Left lobe of liver (tissue), 2 donors: ENCODE measurements around the gene FSIP1. TPM values are rescaled to one million over a fixed set of nuclear protein-coding genes. Genes with fewer than 3 reads are reported as not detected.
A peak's percentile ranks its signal among the peaks of the same experiment; 100 is the strongest.

Source experiments
- ATAC-seq: fragments of 200-7000 bp; cut with Tn5 transposase; one replicate; pipeline ENCODE4 v1.9.1; 2020; ENCODE audit warnings: mild to moderate bottlenecking, moderate library complexity
- DNase-seq: peaks from one replicate; pipeline ENCODE4 v3.0.0-alpha.2; 2020; ENCODE audit warnings: low spot score
- total RNA-seq: library from RNA; stranded (reverse); gene quantifications from one replicate; pipeline ENCODE4 v1.2.1, GENCODE V29; 2021
- donor health status: DM: no; HTN: no; CAD: no; lungs with moderate emphysema.
- donor health status: DM: no; HTN: yes; CAD: no.

FSIP1 gene
- total RNA-seq, 1 donor from 2014 or later, result not detected

DNA sequence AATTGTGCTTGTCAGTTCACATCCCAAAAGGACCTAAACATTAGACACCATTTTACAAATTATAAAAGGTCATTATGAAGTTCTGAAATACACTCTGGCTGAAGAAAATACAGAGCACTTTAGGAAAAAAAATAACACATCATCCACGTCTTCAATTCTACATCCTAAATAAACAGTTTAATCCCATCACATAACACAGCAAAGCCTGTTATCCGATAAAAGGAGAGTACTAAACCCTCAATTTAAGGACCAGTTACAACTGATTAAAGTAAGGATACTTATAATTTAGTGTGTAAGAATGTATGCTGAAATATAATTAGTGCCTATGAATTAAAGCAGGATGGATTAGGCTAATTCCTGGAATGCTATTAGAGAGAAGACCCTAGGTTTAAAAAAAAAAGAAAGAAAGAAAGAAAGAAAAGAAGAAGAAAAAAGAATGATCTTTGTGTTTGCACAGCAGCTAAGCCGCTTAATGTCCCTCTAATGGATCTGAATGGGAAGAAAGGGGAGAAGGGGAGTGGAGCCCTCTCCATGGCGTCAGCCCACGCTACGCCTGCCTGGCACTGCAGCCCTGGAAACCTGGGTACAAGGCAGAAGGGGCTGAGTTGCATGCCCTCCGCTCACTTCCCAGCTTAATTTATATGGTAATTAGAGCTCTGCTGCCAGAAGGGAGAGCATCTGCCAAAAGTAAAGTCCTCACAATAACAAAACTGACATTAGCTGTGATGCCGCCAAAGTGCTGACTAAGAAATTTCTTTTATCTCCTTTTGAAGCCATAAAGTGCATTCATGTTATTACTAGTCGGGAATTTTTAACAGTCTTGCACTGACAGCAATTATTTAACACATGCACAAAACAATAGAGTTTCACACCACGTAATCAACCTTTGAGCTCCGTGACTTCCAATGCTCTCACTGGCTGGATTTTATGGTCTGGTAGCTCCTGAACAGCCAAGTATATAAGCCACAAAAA, 90.0 kb downstream of the FSIP1 start:
- DNase-seq (no peak), ATAC-seq (no peak)

DNA sequence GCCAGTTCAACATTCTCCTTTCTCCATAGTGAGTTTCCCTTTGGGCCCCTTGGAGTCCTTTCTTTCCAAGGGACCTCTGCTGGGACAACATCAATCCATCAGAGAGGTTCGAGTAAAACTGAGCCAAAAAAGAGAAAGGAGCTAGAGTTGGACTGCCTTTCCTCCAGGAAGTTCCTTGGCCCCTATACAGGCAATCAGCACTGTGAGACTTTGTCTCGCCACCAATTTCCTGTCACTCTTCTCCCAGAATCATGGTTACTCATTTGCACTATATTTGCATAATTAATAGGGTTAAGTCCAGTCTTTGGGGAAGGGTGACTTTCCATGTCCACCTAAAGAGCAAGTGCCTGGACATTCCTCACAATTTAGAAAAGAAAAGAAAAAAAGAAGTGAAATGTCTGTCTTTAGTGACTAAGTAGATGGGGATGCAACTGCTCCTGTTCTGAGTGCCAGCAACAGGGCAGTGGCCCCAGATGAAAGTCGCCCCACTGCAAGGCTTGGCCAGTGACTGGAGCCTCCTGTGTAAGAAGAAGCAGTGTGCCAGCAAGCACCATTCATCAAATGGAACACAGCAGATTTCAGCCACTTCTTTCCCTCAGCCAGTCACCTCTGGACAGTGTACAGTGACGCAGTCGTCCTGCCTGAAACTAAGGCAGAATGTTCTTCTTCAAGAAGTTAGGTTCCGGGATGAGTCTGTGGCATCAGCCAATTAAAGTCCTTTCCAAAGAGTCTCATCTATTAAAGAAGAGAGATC, 91.6 kb downstream of the FSIP1 start:
- DNase-seq, result no peak
- no peak for ATAC-seq

GRCh38 chr15:39687965-39688364, 94.7 kb downstream of the FSIP1 start:
- DNase-seq (no peak), ATAC-seq (no peak)

DNA sequence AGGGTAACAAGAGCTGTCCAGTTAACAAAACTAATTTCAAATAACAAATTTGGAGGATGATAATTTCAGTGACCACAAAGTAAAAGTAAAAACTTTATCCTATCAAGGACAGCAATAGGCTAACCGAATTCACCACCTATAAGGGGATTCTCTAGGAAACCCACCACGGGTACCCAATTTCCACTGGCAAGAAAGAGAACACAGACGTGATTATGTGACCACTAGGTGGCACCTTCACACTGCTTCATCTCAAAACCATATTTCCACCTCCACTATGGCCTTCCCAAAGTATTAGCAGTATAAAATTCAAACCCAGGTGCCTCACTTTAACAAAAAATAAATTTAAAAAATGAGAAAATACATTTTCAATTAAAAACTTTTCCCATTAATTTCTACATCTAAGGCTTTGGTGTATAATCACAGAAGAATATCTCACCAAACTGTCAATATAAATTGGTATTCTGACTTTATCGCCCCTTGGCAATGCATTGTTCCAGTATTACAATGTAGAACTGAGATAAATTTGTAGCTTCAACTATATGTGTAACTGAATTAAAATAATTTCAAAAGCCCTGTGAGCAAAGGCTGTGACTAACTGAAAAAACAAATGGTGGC, 96.5 kb downstream of the FSIP1 start:
- DNase-seq (no peak), ATAC-seq (peak; percentile 87)

DNA sequence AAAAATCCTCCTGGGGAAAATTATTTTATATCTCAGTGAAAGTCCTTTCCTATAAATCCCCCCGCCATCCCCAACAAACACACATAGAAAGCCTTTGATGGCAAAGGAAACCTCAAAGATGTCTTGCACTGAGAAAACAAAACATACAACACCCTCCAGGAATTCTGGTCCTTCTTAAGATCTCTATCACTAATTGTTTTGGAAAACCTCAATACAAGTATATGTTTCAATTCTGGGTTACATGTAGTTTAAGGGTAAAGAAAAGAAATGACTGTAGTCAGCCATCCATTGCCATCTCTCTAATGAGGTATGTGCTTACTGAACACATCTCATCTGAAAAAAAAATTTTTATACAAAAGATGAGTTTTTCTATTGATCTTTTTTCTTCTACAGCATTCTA, 97.3 kb downstream of the FSIP1 start:
- DNase-seq (no peak), ATAC-seq (no peak)

GRCh38 chr15:39684233-39684632, 98.4 kb downstream of the FSIP1 start:
- ATAC-seq, result no peak
- DNase-seq, result no peak

- DNase-seq, result no peak
- ATAC-seq, result no peak
Observed at GRCh38 chr15:39682366-39682765, 100.3 kb downstream of the FSIP1 start.

GRCh38 chr15:39680868-39681267, 101.8 kb downstream of the FSIP1 start:
- ATAC-seq (no peak), DNase-seq (no peak)

- no peak for DNase-seq
Observed at GRCh38 chr15:39672666-39673065, 110.0 kb downstream of the FSIP1 start.

GRCh38 chr15:39672184-39672583, 110.5 kb downstream of the FSIP1 start:
- ATAC-seq (no peak), DNase-seq (no peak)

More at GRCh38 chr15:39672666-39673065, 110.0 kb downstream of the FSIP1 start:
- no peak for ATAC-seq

DNA sequence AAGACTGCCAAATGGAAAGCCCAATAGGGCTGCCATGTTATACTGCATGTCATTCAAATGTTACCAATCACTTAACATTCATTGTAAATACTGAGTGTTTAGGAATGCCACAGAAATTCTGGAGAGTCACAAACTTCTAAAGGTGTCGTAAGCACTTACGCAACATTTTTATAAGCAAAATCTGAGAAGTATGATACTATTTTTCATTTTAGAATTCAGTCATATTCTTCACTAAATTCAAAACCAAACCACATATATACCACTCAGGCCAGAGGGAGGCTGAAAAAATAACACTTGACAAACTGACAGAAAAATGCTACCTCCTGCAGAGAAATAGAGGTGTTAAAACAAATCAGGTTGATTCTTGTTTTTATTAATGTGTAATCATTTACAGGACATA, 112.0 kb downstream of the FSIP1 start:
- ATAC-seq, result no peak
- DNase-seq, result no peak

GRCh38 chr15:39669661-39670060, 113.0 kb downstream of the FSIP1 start:
- DNase-seq (no peak), ATAC-seq (no peak)

GRCh38 chr15:39669241-39669640, 113.4 kb downstream of the FSIP1 start:
- DNase-seq (no peak), ATAC-seq (no peak)

GRCh38 chr15:39668457-39668856, 114.2 kb downstream of the FSIP1 start:
- DNase-seq (no peak), ATAC-seq (peak; percentile 87)

GRCh38 chr15:39667382-39668127, 115.1 kb downstream of the FSIP1 start:
- DNase-seq, result no peak
- ATAC-seq, result no peak

DNA sequence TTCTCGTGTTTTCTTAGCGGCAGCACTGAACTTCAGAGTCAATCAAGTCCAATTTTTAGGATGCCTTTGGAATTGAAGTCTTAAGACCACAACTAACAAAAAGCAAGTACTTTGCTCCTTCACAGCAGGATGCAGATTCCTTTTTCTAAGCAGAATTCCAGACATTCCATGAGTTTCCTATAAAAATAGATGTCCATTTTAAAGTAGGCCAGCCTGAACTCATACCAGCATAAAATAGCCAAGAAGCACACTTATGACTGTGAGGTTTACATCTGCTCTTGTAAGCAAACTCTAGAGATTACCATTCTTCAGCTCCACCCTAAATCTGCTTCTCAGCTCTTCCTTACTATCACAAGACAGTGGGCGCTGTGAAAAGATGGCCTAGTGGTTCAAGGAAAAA, 116.0 kb downstream of the FSIP1 start:
- DNase-seq (no peak), ATAC-seq (no peak)

DNA sequence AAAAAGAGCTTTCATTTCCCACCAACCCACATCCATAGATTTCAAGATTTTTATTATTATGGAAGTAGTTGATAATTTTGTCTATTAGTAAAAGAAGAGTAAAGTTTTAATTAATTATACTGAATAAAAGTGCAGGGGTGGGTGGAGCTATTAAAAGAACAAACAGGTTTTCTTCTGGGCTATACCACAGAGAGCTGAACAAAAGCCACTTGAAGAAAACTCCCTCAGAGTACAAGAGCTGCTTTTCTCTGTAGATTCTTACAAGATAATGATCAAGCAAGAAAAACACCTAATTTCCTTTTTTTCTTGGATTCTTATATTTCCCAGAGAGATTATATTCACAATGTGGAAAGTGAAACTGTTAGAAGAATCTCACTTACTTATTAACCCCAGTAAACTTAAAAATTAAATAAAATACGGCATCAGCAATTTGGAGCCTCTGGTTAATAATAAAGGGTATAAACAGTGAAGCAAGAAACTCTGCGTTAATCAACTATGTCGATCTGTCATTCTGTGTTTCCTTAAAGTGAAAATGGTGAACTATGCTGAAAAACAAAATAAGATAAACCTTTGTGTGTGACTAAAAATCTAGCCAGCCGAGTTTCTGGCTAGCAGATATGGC, 116.9 kb downstream of the FSIP1 start:
- DNase-seq (no peak), ATAC-seq (no peak)

- DNase-seq, result no peak
- ATAC-seq, result no peak
Observed at GRCh38 chr15:39663704-39664250, 118.9 kb downstream of the FSIP1 start.

- ATAC-seq, result no peak
Observed at GRCh38 chr15:39661776-39662175, 120.9 kb downstream of the FSIP1 start.

GRCh38 chr15:39658740-39659139, 123.9 kb downstream of the FSIP1 start:
- ATAC-seq (no peak), DNase-seq (no peak)

More at GRCh38 chr15:39661776-39662175, 120.9 kb downstream of the FSIP1 start:
- no peak for DNase-seq
